ENCODE measurements around the gene SLC35B2. TPM values are rescaled to one million over a fixed set of nuclear protein-coding genes. Genes with fewer than 3 reads are reported as not detected.
A peak's percentile ranks its signal among the peaks of the same experiment; 100 is the strongest.

The SLC35B2 gene
- total and polyA plus RNA-seq, 9 of the 15 experiments (the other 6 are each of a cell fraction or from before 2014, with no cell fraction given): 14.5 to 59.1 (median 47.1) TPM

GRCh38 chr6:44257753-44258324 lies 511 bp upstream of the SLC35B2 start:
- no TSS peak for BruUV-seq (replicated peaks)
- peaks cover 19% of the 10 kb centered on the region for H3K9me1 ChIP-seq (ENCODE audit: control insufficient read depth, insufficient read depth, low read length)
- H3K4me2 ChIP-seq (ENCODE audit: insufficient read depth, low read length): peak overlapping the region; percentile 89
- peaks cover 24% of the 10 kb centered on the region for H3K79me2 ChIP-seq (ENCODE audit: control insufficient read depth, insufficient read depth, low read length)
- H3K9ac ChIP-seq (ENCODE audit: insufficient read depth in 1 of 2, low read depth in 2 of 2, low read length in 2 of 2): peak overlapping the region; percentile 85 to 93
- FAIRE-seq (peak; percentile 51), DNase-seq (ENCODE audit: extremely low read depth in 1 of 4, low spot score in 3 of 4) (no peak), ATAC-seq (no peak)
- no peaks in the 10 kb centered on the region for H3K9me3 ChIP-seq (replicated peaks; ENCODE audit: control insufficient read depth, insufficient read depth, low read depth, low read length)
- H3K4me1 ChIP-seq (replicated peaks in 1 of 2; ENCODE audit: control insufficient read depth in 2 of 2, insufficient read depth in 2 of 2, low read length in 2 of 2): peaks cover 31 to 48% of the 10 kb centered on the region in 2 experiments; a peak in 4 of 5 replicates
- H3K4me3 ChIP-seq: peak overlapping the region; percentile 81
- peak overlapping the region; percentile 93 for H3K27ac ChIP-seq (ENCODE audit: extremely low read depth, low read depth, low read length)
- in situ Hi-C loops (cut with MboI): no loop called here
- peak overlapping the region; percentile 94 for H2AFZ ChIP-seq (ENCODE audit: low read depth, low read length)
- peaks cover 78% of the 10 kb centered on the region for H3K36me3 ChIP-seq (ENCODE audit: control insufficient read depth, insufficient read depth, low read length)
- H3K27me3 ChIP-seq (ENCODE audit: control insufficient read depth in 2 of 2, insufficient read depth in 2 of 2, low read length in 2 of 2): no peaks in the 10 kb centered on the region
- WGBS (ENCODE audit: insufficient coverage, low coverage, missing lambda C conversion rate): 41% methylated on average over 15 of the region's 15 CpGs
- intact Hi-C loops (cut with micrococcal nuclease): no loop called here
- peaks cover 38% of the 10 kb centered on the region for H4K20me1 ChIP-seq (replicated peaks; ENCODE audit: control insufficient read depth, insufficient read depth, low read length)
- ChIA-PET CTCF (ENCODE audit: low intra/inter-chr PET ratio) (interaction anchor here (0.6 to 1.5 kb wide), 4 partner anchors 85 to 908 kb away, joined by 3 to 7 read pairs (median 4); no protein-coding TSS in a partner anchor), POLR2A (interaction anchor here (1.0 to 3.2 kb wide), 3 partner anchors 10 to 44 kb away, joined by 6 to 144 read pairs (median 9); partner anchors contain the start of gene HSP90AB1)
- TF ChIP-seq ZEB2 (IDR thresholded peaks at IDR 0.05): no peak
- no peak for TF ChIP-seq RB1 (IDR thresholded peaks at IDR 0.05; ENCODE audit: low read depth)
- 0 out of 4 replicates have a peak, but pooled peaks of 1 of the 2 experiments have one; percentile 24 for TF ChIP-seq ARNT (IDR thresholded peaks at IDR 0.05)
- no peak for TF ChIP-seq ZBTB49 (CRISPR knock-in tag; IDR thresholded peaks at IDR 0.05; ENCODE audit: borderline replicate concordance)
- no peak for TF ChIP-seq BRCA1 (IDR thresholded peaks at IDR 0.05)
- no peak for TF ChIP-seq BRCA1 (CRISPR knock-in tag; IDR thresholded peaks at IDR 0.05)
- TF ChIP-seq ZNF584 (CRISPR knock-in tag; IDR thresholded peaks at IDR 0.05; ENCODE audit: low read depth): no peak
- TF ChIP-seq NCOA1 (IDR thresholded peaks at IDR 0.05; ENCODE audit: low read depth): 0 out of 2 replicates have a peak, but pooled peaks have one; percentile 30
- TF ChIP-seq, protein P1, sequence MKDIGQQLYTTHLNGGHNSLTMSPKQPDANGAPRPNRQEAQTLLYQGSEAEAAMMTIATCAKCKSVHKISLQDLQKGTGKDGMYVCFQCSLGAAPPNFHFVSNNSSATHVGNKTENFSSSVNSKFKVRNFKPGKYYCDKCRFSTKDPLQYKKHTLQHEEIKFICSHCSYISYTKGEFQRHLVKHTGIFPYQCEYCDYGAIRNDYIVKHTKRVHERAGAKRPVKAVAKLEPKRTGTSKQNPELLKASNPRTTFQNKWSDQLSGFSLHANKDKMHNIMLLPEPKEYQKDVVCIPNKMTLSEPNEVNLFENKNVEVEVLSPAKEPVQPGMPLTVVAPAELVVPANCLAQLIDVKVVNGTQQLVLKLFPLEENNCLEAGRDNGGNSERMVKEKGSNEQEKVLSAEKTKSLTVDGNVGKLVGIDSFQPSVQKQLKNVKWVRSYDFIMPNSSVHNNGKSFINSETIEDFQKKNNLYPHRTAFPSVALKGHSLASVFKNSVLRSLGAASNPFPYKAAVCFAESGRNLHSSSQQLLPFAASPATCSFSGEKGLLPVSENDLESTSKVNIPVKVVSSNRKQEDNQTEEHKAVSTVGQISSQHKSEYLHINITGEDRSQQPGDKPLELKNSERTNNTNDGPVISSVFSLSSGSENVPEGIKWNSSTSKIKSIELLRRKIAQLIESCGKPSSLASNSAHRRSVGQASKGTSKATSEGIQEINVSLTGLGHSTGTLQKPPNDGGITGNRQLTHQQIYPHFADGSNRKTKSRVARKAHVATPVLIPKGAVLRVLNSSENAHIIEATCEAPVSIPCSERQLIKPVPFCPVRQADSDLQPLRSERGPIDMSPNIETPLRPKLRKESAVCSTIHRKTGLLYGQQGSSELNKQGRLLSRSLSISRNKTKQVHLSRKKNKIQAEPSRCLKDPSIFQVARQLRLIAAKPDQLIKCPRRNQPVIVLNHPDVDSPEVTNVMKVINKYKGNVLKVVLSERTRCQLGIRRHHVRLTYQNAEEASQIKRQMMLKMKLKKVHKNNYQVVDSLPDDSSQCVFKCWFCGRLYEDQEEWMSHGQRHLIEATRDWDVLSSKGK (CRISPR knock-in tag; IDR thresholded peaks at IDR 0.05): no peak
- no peak for TF ChIP-seq MYNN (IDR thresholded peaks at IDR 0.05)
- TF ChIP-seq MYNN (CRISPR knock-in tag; IDR thresholded peaks at IDR 0.05): no peak
- no peak for TF ChIP-seq USF2 (CRISPR knock-in tag; IDR thresholded peaks at IDR 0.05)
- TF ChIP-seq TCF7L2 (IDR thresholded peaks at IDR 0.05; ENCODE audit: low read depth, low read length): no peak
- no peak for TF ChIP-seq CBX2 (IDR thresholded peaks at IDR 0.05; ENCODE audit: insufficient read depth, low read length, poor library complexity, severe bottlenecking)
- no peak for TF ChIP-seq PYGO2 (tag; IDR thresholded peaks at IDR 0.05)
- TF ChIP-seq E2F5 (CRISPR knock-in tag; IDR thresholded peaks at IDR 0.05): no peak

Data from K562 (cell line).